ENCODE measurements around the gene MCC.

GRCh38 chr5:113031104-113031503 is 457.1 kb downstream of the MCC start:
- TF ChIP-seq POLR2A (IDR thresholded peaks at IDR 0.05) (no peak), CTCF (IDR thresholded peaks at IDR 0.05) (no peak), POLR2AphosphoS5 (IDR thresholded peaks at IDR 0.05) (no peak), EP300 (IDR thresholded peaks at IDR 0.05) (no peak)

Measured in upper lobe of left lung (tissue), 4 donors.